Measurements from ENCODE around the gene RENBP.

DNA sequence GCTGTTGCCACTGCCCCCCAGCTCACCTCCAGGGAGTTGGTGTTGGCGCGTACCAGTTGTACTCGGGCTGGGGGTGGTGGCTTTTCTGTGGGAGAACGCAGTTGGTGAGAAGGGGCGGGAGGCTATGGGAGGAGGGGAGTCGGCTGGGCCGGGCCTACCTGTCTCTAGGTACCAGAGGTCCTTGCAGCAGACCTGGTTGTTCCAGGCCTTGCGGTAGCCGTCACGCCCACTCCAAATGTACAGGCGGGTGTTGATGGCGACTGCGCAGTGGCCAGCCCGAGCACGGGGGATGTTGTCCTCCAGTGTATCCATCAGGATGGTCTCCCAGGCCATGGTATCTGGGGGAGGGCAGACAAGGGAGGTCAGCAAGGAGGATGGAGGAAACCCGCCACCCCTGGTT, 15.6 kb upstream of the RENBP start:
- TF ChIP-seq, protein P1, sequence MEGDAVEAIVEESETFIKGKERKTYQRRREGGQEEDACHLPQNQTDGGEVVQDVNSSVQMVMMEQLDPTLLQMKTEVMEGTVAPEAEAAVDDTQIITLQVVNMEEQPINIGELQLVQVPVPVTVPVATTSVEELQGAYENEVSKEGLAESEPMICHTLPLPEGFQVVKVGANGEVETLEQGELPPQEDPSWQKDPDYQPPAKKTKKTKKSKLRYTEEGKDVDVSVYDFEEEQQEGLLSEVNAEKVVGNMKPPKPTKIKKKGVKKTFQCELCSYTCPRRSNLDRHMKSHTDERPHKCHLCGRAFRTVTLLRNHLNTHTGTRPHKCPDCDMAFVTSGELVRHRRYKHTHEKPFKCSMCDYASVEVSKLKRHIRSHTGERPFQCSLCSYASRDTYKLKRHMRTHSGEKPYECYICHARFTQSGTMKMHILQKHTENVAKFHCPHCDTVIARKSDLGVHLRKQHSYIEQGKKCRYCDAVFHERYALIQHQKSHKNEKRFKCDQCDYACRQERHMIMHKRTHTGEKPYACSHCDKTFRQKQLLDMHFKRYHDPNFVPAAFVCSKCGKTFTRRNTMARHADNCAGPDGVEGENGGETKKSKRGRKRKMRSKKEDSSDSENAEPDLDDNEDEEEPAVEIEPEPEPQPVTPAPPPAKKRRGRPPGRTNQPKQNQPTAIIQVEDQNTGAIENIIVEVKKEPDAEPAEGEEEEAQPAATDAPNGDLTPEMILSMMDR (conservative IDR thresholded peaks at IDR 0.05 in 1 of 2, IDR thresholded peaks at IDR 0.05 in 1 of 2; ENCODE audit: extremely low read depth in 1 of 2, insufficient read depth in 1 of 2, low read depth in 1 of 2, low read length in 2 of 2), result no peak
- no peak for TF ChIP-seq EZH2 (IDR thresholded peaks at IDR 0.05; ENCODE audit: borderline replicate concordance, low read length)

Measured in mammary epithelial cell (primary cell).